GM12801 (cell line): ENCODE measurements around the gene SETMAR.

ENCODE experiments used
- TF ChIP-seq, protein P1 (sequence below): IDR thresholded peaks from one replicate; pipeline ENCODE4 v1.5.1; 2011; ENCODE audit warnings: control low read depth; ENCODE audit not compliant: insufficient read length; ENCODE audit errors: extremely low read depth

The SETMAR gene

DNA sequence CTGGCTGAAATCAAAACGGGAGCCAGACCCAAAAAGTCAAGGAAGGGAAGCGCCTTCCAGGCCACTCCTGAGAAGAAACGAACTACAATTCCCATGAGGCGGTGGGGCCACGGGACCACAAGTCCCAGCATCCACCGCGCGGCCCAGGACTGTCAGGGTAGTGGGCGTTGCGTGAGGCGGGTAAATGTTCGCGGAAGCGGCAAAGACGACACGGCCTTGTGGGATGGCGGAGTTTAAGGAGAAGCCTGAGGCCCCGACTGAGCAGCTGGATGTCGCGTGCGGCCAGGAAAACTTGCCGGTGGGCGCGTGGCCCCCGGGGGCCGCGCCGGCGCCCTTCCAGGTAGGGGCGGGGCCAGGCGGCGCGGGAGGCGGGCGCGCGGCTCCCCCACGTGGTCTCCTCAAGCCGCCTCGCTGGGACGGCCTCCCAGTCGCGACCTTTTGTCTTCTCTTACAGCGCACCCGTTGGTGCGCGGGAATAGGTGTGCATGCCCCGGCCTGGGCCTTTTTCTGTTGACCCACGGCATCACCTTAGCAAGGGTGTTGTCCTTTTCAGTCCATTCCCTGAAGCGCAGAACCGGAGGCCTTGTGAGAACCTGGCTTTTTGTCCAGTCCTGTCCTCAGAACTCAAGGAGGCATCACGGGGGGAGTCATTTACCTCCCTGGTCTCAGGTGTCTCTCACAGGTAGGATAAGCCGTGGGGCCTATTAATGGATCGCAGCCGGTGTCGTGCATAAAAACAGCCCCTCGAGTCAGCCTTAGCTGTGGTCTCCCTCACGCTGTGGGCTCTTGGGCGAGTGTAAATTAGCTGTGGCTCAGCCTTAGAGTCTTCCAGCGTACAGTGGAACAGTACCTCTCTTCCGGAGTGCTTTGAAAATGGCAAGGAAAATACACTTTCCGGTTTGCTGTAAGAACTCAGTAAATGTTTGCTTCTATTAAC lies at the start of gene SETMAR:
TSS of gene SETMAR (plus strand) at position 183 of the 937 bp plus-strand sequence. CDS start at position 185, 2 bp downstream.
- TF ChIP-seq, protein P1, sequence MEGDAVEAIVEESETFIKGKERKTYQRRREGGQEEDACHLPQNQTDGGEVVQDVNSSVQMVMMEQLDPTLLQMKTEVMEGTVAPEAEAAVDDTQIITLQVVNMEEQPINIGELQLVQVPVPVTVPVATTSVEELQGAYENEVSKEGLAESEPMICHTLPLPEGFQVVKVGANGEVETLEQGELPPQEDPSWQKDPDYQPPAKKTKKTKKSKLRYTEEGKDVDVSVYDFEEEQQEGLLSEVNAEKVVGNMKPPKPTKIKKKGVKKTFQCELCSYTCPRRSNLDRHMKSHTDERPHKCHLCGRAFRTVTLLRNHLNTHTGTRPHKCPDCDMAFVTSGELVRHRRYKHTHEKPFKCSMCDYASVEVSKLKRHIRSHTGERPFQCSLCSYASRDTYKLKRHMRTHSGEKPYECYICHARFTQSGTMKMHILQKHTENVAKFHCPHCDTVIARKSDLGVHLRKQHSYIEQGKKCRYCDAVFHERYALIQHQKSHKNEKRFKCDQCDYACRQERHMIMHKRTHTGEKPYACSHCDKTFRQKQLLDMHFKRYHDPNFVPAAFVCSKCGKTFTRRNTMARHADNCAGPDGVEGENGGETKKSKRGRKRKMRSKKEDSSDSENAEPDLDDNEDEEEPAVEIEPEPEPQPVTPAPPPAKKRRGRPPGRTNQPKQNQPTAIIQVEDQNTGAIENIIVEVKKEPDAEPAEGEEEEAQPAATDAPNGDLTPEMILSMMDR: no peak

DNA sequence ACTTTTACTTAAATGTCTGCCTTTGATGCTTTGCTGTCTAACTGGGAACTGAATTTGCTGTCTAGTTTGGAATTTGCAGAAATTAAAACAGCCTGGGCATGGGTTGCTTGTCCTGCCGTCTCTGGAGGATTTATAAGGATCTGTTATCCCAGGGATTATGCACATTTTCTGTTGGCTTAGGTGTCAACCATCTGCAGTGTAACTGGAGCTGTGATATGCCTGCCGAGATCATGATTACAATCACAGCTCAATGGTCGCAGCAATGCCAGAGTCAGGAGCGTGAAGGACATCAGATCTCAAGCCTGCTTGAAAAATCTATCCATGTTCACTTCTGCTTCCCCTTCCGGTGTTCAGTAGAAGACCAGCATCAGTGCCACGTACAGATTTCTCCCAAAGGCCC lies 41.8 kb upstream of the SETMAR start:
- TF ChIP-seq, protein P1: no peak

DNA sequence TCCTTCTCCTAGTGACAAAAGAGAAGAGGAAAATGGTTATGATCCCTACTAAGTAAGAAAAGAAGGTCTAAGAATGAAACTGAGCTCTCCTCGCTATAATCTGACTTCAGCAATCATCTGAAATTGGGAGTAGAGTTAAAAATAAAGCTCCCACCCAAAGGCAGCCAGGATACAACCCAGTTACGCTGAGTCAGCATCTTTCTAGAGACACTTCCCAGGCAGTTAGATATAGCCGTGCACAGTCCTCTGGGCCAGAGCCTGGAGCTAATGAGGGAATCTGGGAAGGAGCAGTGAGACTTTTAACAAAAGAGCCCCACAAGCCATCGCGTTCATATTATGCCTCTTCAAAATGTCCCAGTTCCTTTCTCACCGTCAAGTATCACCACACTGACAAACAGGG lies 39.1 kb upstream of the SETMAR start:
- TF ChIP-seq, protein P1: no peak

DNA sequence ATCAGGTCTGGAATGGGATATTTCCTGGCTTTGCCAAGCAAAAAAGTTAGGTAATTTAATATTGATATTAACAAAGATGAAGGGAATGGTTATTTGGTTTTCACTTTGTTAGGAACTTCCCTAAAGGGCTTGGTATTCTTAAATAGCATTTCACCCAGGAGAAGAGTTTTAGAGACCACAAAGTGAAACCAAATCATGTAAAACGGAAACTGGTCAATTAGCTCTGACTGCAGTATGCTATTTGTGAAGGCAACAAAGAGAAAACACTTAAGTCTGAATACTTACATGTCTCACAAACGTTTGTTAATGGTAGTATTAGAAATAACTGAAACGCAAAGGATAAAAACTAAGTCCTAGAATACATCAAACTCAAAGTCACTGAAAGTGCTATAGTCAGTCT lies 32.4 kb upstream of the SETMAR start:
- TF ChIP-seq, protein P1: no peak

DNA sequence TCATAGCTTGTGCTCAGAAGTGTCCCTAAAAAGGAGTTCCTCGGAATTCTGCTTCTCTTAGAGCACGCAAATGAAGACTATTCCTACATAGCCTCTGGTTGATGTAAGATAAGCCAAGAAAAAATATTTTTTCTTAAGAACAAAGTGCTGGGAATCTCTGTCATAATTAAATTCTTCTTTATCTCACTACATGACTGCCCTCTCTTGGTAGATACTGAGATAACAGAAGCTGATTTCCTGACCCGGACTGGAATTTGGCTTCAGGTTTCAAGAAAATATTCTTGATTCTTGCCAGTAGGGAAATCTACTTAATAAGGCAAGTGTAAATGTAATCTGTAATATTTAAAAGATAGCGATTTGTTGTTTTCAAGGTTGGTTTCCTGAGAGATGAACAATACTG lies 31.3 kb upstream of the SETMAR start:
- TF ChIP-seq, protein P1: no peak

DNA sequence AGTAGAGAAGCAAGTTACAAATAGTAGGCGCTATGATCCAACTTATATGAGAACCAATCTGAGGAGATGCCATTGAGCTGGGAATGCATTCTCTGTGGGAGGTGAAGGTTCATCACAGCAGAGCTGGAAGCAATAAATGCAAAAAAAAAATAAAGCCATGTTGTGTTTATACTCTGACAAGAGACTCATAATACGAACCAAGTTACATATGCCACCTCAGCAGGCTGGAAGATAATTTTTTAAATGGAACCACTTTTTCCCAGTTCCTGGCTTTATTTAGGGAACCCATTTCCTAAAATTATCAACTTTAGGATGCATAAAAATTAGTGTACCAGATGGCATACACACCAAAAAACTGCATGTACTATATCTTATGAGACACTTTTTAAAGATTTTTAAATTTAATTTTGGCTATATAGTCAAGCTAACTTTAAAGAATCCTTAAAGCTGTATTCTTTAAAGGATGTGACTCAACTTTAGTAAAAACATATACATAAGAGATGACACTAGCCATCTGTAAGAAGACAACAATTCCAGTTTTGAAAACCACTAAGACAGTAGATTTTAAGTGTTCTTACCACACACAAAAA lies 23.6 kb upstream of the SETMAR start:
- TF ChIP-seq, protein P1: no peak

DNA sequence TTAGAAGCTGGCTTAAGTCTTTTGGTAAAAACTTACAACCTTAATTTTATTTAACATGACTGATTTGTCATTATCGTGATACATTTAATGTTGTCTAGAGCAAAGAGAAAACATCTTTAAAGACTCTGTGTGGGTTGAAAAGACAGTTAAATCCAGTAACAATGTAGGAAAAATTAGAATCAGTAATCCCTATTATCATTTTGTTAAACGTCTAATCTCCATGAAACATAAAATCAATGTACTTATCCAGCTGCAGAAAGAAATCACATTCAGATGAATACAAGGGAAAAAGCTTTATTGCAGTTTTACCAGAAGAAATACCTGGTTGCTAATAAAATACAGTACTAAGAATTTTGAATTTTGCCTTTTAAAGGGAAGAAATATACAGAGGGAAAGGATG lies 21.2 kb upstream of the SETMAR start:
- TF ChIP-seq, protein P1: no peak
